Astrocyte of the cerebellum (primary cell): ENCODE data around the gene GDPD5.

ENCODE experiments used
- DNase-seq: peaks from one replicate; pipeline ENCODE4 v3.0.0-alpha.2; 2011; ENCODE audit warnings: low read depth
- H3K4me3 ChIP-seq: 2 replicates; pipeline ENCODE4 v1.5.1; 2011; ENCODE audit warnings: mild to moderate bottlenecking, low read depth, low read length, moderate library complexity
- CTCF ChIP-seq: IDR thresholded peaks from 2 replicates; pipeline ENCODE4 v1.5.1; 2012; ENCODE audit warnings: low read length, low read depth, moderate library complexity, mild to moderate bottlenecking; ENCODE audit errors: missing control alignments
- in situ Hi-C: cut with HindIII; loops from 2 replicates; pipeline ENCODE4 v1.10.0; 2017; ENCODE audit warnings: low sequenced_read_pairs

GDPD5 gene

DNA sequence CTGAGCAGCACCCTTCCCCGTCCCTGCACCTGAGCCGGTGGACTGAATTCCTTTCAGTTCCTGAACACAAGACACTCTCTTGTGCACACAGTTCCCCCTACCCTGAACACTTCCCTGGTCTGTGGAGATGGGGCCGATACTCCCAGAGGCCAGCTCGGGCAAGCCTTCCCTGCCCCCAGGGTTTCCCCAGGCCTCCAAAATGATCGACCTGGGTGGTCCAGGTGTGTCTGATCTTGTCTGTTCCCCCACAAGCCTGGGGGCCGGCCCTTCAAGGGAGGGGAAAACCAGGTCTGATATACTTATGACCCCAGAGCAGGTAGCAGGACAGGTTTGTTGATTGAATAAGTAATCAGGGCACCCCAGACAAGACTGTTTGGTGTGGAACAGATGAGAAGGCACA, 52.1 kb downstream of the GDPD5 start:
- no peak for TF ChIP-seq CTCF
- in situ Hi-C loops, result no loop called here
- no peak for DNase-seq

DNA sequence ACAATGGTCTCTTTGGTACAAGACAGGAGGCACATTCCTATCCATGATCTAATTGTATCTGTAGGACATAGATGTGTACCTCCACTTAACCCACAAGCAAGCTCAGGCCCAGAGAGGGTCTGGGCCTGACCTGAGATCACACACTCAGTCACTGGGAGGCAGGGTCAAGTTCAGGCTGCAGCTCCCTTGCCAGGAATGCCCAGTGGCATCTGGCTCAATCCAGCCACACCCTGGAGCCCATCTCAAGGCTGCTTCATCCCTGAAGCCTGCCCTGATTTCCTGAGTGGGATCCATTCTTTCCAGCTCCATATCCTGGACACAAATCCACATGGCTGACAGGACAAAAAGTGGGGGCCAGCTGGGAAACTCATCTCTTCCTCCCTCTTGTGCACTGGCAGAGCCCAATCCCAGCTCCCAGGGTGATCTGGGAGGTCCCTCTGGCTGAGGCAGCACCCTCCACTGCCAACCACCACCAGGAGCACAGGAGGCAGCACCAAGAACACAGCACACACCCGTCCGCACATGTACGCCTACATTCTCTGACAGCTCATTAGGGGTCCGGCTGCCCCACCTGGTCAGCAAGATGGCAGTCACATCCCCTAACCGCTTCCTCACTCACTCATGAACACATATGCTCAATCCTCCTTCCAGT, 53.5 kb downstream of the GDPD5 start:
- TF ChIP-seq CTCF, result no peak
- in situ Hi-C loops, result no loop called here
- no peak overlapping the region for H3K4me3 ChIP-seq
- no peak for DNase-seq

More for the DNA sequence above, 52.1 kb downstream of the GDPD5 start:
- H3K4me3 ChIP-seq, result no peak overlapping the region

DNA sequence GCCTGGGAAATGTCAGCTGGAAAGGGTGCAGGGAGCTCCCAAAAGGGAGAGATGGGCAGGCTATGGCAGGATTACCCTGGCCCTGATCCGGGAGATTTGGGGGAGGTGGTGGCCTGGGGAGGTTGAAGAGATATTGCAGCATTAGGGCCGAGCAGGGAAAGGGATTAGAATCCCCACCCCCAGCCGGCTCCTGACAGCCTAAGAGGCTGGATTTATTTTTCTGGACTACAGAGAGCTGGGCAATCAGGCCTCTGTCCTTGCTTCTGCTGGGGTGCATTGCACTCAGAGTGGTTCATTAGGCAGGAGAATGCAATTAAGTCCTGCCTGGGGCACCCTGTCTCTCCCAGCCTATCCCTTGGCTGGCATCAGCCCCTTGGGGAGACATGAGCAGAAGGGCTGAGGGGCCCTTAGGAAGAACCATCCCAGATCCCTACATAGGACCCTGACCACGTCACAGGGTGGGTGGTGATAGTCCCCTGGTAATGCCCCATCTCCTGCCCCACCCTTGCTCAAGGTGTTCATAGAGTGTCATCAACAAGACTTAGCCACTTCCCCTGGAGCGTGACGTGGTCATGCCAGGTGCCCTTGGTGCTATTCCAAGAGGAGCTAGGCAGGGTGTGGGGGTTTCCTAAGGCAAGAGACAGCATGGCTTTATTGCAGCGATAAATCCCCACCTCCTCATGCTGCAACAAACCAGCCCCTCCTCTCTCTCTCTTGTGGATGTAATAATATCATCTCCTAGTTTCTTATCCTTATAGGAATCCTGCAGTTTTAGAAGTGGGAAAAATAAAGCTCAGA, 54.4 kb downstream of the GDPD5 start:
- in situ Hi-C loops, result no loop called here
- DNase-seq, result no peak
- TF ChIP-seq CTCF, result no peak

GRCh38 chr11:75470476-75471080, 55.2 kb downstream of the GDPD5 start:
- no peak overlapping the region for H3K4me3 ChIP-seq
- TF ChIP-seq CTCF, result no peak
- no peak for DNase-seq
- in situ Hi-C loops, result no loop called here

More for the DNA sequence above, 54.4 kb downstream of the GDPD5 start:
- H3K4me3 ChIP-seq, result no peak overlapping the region

DNA sequence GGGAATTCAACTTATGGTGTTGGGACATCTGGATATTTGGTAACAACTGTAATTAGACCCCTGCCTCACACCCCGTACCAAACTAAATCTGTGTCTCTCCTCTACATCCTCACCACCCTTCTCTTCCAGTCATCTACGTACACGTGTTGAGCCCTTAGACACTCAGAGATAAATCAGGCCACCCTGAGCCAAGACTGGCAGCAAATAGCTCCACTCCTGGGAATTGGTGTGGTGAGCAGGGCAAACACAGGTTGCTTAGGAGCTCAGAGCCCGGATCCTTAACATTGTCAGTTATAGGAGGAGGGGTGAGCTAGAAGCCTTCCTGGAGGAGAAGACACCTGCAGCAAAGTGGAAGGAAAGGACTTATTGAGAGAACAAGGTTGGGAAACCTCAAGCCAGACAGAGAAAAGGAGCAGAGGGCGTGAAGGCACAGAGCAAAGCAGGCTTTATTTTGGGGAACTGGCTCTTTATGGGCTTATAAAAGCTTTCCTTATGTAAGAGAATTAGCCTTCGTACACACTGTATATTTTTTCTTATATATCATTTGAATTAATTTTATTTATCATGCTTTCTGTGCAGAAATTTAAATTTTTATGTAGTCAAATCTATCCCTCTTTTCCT, 55.8 kb downstream of the GDPD5 start:
- DNase-seq, result no peak
- TF ChIP-seq CTCF, result no peak
- no peak overlapping the region for H3K4me3 ChIP-seq
- in situ Hi-C loops, result no loop called here

DNA sequence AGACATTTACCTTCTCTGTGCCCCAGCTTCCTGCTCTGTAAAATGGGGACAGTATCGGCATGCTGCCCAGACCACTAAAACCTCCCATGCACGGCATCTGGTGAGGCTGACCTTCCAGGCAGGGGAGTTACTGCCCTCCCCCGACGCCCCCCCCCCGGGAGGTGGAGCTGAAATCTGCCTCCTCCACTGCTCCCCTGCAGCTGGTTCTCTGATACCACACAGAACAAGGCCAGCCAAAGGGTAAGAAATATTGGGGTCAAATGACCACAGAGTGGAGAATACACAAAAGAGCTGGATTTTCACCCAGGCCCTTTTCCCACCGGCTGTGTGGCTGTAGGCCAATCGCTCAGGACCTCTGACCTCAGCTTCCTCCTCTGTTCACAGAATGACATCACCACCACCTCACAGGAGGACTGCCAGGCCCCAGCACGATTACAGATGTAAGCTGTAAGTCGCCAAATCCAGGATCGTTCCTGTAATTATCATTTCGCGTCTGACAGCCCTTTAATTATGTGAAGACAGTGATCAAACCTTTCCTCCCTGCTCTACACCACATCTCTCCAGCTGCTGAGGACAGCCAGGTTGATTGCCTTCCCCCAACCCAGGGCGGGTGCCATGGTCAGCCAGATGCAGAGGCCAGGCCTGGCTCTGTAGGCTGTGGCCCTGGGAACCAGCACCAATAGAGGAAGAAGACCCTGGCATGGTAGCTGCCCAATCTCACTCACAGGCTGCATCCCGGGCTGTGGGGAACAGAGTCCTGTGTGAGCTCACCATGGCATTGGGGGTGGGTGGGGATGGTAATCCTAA, 57.0 kb downstream of the GDPD5 start:
- in situ Hi-C loops, result no loop called here
- TF ChIP-seq CTCF, result no peak
- no peak overlapping the region for H3K4me3 ChIP-seq
- peak; percentile 80 for DNase-seq
